IPS-18a (cell line): ENCODE data around the gene CHN2.

ENCODE experiments used
- H3K27ac ChIP-seq: one replicate; pipeline ENCODE4 v1.5.1; 2013; ENCODE audit warnings: low read length
- H3K27me3 ChIP-seq: one replicate; pipeline ENCODE4 v1.6.1; 2013; ENCODE audit warnings: mild to moderate bottlenecking, low read length; ENCODE audit not compliant: control insufficient read depth, insufficient read depth
- H3K36me3 ChIP-seq: one replicate; pipeline ENCODE4 v1.6.1; 2013; ENCODE audit warnings: low read depth, low read length; ENCODE audit not compliant: control insufficient read depth
- H3K4me1 ChIP-seq: one replicate; pipeline ENCODE4 v1.6.1; 2013; ENCODE audit warnings: low read depth, low read length; ENCODE audit not compliant: control insufficient read depth
- H3K4me3 ChIP-seq: one replicate; pipeline ENCODE4 v1.5.1; 2013; ENCODE audit warnings: low read length
- H3K9ac ChIP-seq: one replicate; pipeline ENCODE4 v1.6.1; 2013; ENCODE audit warnings: mild to moderate bottlenecking, low read length, moderate library complexity
- H3K9me3 ChIP-seq: one replicate; pipeline ENCODE4 v1.6.1; 2013; ENCODE audit warnings: low read depth, low read length; ENCODE audit not compliant: control insufficient read depth

CHN2 gene

DNA sequence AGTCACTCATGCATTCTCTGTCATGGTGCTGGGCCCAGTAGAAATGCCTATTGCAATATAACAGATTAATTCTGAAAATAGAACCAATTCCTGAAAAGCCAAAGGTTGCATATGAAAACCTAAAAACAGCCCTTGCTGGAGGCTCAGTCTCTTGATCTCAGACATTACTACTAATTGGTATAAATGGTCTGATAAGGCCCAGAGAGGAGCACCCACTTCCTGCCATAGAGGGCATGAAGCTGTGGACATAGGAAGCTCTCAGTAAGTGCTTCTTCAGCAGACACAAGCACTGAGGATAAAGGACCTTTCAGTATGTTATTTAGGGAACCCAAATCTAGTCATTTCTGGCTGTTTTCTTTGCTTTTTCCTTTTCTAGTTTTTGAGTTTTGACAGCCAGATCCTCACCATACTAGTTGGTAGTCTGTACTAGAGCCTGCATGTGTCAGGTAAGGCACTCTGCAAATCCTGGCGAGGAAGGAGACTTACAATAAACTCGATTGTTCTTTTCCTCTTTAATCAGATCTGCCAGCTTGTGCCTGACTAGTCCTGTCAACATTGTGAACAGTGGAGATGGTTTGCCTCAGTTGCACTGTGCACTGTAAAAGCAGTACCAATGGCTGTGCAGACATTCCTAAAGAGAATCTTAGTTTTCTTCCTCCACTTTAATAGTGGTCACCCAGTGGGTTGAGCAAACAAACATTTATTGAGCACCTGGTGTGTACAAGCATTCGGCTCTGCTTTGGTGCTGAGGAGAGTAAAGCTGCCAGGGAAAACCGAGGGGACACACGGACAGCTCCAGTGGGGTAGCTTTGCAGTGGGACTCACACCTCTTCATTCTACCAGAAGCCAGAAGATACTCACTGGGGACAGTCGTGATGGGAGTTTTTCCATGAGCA, 140.9 kb downstream of the CHN2 start:
- Histone ChIP-seq H3K27ac (no peak overlapping the region), H3K4me1 (no peaks in the 10 kb centered on the region)

DNA sequence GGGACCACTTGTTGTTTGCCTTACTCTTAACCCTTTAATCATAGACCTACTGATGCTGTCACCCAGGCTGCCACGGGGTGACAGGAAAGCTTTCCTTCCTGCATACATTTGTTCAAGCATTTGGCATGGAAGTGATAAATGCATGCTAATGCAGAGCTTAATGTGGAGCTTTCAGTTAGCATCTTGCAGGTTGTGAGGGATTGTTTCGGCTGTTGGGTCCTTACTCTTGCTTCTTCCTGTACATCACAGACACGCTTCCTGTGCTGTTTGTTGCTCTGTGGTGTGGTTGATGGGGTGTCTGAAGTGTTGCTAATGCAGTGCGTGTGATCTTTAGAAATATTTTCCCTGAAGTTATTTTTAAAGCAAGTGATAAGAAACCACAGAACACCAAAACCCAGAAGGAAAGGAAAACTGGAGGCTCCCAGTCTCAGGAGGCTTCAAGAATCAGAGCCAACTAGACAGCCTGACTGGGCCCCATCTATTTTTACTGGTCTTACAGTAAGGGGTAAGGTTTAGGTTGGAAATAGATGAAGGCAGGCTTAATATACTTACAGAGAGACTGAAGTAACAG, 143.1 kb downstream of the CHN2 start:
- Histone ChIP-seq H3K27ac (no peak overlapping the region), H3K4me3 (no peak overlapping the region), H3K36me3 (no peaks in the 10 kb centered on the region), H3K9ac (no peak overlapping the region), H3K27me3 (no peaks in the 10 kb centered on the region), H3K9me3 (no peaks in the 10 kb centered on the region), H3K4me1 (no peaks in the 10 kb centered on the region)

More for the DNA sequence above, 140.9 kb downstream of the CHN2 start:
- Histone ChIP-seq H3K36me3 (no peaks in the 10 kb centered on the region), H3K4me3 (no peak overlapping the region), H3K27me3 (no peaks in the 10 kb centered on the region), H3K9ac (no peak overlapping the region), H3K9me3 (no peaks in the 10 kb centered on the region)

DNA sequence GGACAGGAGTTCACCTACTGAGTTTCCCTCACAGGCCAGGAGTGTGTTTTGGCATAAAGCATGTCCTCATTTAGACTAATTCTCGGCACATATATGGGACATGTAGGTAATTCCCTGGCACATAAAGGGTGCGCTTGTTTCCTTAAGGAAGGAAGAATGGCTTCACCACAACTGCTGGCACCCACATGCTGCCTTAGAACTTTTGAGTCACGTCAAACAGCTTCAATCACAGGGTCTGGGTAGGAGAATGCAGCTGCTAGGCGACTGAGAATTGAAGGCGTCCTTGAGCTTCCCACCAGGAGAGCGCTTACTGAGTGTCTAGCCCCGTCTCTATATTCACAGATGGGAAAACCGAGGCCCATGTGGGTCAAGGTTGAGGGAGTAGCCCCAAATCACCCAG, 146.1 kb downstream of the CHN2 start:
- Histone ChIP-seq H3K27me3 (no peaks in the 10 kb centered on the region), H3K27ac (no peak overlapping the region), H3K36me3 (no peaks in the 10 kb centered on the region), H3K9ac (no peak overlapping the region), H3K9me3 (no peaks in the 10 kb centered on the region), H3K4me1 (no peaks in the 10 kb centered on the region), H3K4me3 (no peak overlapping the region)

DNA sequence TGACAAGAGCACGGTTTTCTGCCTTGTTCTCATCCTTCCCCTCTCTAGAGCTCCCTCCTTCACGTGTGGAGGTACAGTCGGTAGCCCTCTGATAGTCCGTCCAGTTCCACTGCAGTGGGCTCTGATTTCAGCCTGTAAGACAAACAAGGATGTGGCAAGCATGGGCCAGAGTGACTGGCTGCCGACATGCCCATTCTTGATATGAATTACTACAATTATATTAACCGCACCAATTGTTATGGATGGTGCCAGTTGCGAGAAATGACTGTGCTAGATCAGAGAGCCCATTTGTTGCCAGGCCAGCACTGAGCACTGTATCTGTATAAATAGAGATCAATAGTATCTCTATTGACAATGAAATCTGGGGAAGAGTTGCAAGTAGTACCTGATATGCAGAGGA, 146.6 kb downstream of the CHN2 start:
- Histone ChIP-seq H3K4me3 (no peak overlapping the region), H3K9ac (no peak overlapping the region), H3K9me3 (no peaks in the 10 kb centered on the region), H3K36me3 (no peaks in the 10 kb centered on the region), H3K4me1 (no peaks in the 10 kb centered on the region), H3K27me3 (no peaks in the 10 kb centered on the region), H3K27ac (no peak overlapping the region)

DNA sequence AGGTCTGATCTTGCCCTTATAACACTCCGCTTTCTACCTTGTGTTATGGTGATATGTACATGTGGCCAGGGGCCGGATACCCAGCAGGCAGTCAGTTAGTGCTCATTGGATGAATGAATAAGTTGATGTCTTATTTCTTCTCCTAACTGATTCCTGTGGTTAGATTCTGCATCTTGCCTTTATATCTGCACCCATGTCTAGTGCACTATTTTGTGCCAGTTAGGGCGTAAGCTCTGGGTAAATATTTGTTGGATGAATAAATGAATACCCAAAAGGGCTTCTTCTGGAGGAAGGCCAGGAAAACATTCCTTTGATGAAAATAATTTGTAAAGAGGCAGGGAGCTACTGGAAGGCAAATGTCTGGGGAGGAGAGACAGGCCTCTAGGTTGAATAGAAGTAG, 148.2 kb downstream of the CHN2 start:
- no peaks in the 10 kb centered on the region for H3K4me1 ChIP-seq
- H3K27me3 ChIP-seq, result no peaks in the 10 kb centered on the region
- no peak overlapping the region for H3K9ac ChIP-seq
- no peak overlapping the region for H3K4me3 ChIP-seq
- no peaks in the 10 kb centered on the region for H3K9me3 ChIP-seq
- H3K36me3 ChIP-seq, result no peaks in the 10 kb centered on the region
- no peak overlapping the region for H3K27ac ChIP-seq

DNA sequence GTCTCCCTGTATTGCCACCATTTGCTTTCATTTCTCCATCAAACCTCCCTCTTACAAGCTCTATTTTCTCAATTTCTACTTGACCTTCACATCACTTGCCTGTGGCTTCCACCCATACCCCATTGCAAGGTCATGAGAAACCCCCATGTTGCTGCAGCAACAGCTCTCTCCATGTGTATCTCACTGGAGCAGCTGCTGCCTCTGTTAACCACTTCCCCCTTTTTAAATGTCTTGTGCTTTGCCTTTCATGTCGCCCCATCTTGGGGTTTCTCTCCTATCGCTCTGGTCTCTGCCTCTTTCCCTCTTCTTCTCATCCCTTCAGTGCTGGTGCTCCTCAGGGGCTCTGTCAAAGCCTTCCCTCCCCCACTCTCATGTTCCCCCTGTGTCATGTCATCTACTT, 148.8 kb downstream of the CHN2 start:
- H3K4me1 ChIP-seq, result no peaks in the 10 kb centered on the region
- no peaks in the 10 kb centered on the region for H3K9me3 ChIP-seq
- H3K27ac ChIP-seq, result no peak overlapping the region
- no peaks in the 10 kb centered on the region for H3K27me3 ChIP-seq
- no peak overlapping the region for H3K4me3 ChIP-seq
- no peaks in the 10 kb centered on the region for H3K36me3 ChIP-seq
- no peak overlapping the region for H3K9ac ChIP-seq

DNA sequence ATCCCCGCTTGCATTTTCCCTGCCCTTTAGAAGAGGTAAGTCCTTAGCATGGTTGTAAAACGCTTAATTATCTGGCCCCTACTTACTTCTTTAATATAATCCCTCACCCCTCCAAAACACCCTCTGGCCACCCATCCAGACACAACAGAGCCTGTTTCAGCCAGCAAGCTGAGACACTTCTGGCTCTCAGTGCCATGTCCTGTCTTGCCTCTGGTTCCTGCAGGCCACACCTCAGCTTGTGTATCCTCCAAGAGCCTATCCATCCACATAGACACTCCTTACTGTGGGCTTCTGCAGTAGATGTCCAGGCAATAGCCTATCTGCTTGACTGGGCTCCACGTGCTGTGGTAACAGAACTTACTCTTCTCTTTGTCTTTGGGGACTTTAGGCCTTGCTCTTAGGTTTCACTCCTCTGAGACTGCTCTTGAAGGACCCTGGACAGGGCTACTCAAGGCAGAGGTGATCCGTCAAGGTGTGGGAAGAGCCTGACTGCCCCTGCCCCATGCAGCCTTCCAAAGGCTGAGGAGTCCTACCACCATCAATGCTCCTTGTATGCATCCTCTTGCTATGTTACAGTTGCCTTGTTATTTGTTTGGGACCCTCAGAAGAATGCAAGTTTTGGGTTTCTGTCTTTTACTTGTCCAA, 149.9 kb downstream of the CHN2 start:
- no peak overlapping the region for H3K9ac ChIP-seq
- no peak overlapping the region for H3K27ac ChIP-seq
- no peaks in the 10 kb centered on the region for H3K36me3 ChIP-seq
- H3K9me3 ChIP-seq, result no peaks in the 10 kb centered on the region
- no peaks in the 10 kb centered on the region for H3K4me1 ChIP-seq
- H3K4me3 ChIP-seq, result no peak overlapping the region
- no peaks in the 10 kb centered on the region for H3K27me3 ChIP-seq

DNA sequence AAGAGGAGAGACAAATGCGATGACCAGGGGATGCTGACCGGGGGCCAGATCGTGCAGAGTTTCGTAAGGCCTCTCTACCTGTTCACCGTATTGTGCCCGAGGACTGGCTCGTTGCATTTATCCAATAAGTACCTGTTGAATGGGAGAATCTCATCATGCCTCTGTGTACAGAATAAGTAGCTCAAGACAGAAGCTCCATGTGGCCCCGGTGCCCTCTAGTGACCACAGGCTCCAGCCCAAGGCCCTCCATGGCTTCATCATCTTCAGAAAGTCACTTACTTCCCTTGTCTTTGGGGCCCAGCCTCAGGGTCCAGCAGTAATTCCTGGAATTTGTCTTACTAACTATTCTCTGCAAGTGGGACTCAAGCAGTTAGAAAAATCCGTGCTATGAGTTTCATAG, 151.0 kb downstream of the CHN2 start:
- Histone ChIP-seq H3K4me3 (no peak overlapping the region), H3K27ac (no peak overlapping the region), H3K9ac (no peak overlapping the region), H3K4me1 (no peaks in the 10 kb centered on the region), H3K27me3 (no peaks in the 10 kb centered on the region), H3K9me3 (no peaks in the 10 kb centered on the region), H3K36me3 (no peaks in the 10 kb centered on the region)

DNA sequence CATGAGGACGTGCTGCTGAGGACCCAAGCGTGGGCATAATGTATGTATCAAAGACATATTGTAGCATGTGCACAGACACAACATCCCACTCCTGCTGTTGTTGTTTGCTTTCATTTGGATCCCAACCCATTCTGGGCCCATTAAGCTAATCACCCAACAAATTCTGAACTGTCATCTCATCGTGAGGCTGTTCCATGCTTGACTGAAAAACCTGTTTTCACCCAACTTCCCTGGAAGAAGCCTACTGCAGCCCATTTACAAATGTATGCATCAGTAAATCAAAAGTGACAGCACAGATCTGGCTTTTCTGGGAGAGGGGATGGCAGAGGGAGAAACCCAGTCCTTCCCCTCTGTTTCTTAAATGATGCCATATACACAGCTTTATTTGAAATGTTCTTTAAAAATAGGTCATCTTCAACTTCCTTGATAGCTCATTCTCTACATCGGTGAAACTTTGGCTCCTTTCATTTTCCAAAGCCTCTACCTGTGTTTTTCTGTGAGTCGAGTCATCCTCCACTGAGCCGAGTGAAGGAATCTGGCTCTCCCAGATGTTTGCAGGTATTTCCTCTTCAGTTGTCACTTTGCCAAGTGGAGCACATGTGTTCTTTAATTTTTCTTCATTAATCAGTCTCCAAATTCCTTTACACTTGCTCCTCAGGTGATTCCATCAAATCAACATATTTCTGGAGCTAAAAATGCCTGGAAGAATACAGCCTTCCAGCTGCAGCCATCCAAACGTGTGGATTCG, 151.8 kb downstream of the CHN2 start:
- no peak overlapping the region for H3K27ac ChIP-seq
- no peaks in the 10 kb centered on the region for H3K4me1 ChIP-seq
- H3K4me3 ChIP-seq, result no peak overlapping the region
- H3K9me3 ChIP-seq, result no peaks in the 10 kb centered on the region
- H3K9ac ChIP-seq, result no peak overlapping the region
- no peaks in the 10 kb centered on the region for H3K27me3 ChIP-seq
- H3K36me3 ChIP-seq, result no peaks in the 10 kb centered on the region

DNA sequence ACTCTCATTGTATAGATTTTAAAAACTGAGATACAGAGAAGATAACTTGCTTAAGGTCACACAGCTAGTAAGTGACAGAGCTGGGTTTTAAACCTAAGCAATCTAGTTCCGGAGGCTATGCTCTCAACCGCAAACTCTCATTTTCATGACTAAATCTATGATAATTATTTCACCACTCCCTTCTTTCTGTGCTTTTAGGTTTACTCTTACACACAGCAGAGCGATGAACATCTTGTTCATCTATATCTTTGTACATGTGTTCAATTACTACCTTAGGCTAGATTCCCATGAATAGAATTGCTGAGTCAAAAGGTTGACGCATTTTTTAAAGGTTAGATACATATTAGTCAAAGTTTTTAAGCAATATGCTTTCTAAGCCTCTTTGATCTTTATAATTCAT, 154.8 kb downstream of the CHN2 start:
- Histone ChIP-seq H3K9ac (no peak overlapping the region), H3K27ac (no peak overlapping the region), H3K27me3 (no peaks in the 10 kb centered on the region), H3K36me3 (no peaks in the 10 kb centered on the region), H3K4me1 (no peaks in the 10 kb centered on the region), H3K9me3 (no peaks in the 10 kb centered on the region), H3K4me3 (no peak overlapping the region)

DNA sequence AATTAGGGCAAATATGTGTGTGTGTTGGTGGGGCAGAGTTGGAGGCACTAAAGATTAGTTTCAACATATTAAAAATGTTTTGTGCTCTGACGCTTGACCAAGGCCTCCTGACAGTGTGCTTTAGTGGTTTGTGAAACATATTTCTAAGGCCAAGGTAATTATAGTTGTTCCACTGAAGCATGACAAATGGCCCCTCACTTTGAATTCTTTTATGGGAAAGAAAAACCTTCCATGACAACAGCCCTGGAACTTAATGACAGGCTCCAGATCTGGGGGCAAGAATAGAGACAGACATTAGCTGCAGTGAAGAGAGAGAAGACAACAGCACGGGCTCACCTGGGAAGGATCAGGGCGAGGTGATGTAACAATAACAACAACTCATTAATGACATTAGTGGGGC, 155.8 kb downstream of the CHN2 start:
- Histone ChIP-seq H3K9ac (no peak overlapping the region), H3K27ac (no peak overlapping the region), H3K27me3 (no peaks in the 10 kb centered on the region)

More for the DNA sequence above, 155.8 kb downstream of the CHN2 start:
- H3K4me1 ChIP-seq, result no peaks in the 10 kb centered on the region
- H3K4me3 ChIP-seq, result no peak overlapping the region
- no peaks in the 10 kb centered on the region for H3K9me3 ChIP-seq
- H3K36me3 ChIP-seq, result no peaks in the 10 kb centered on the region
